PFSK-1 (cell line): ENCODE measurements around the gene MBD4.

Source experiments
- FOXP2 ChIP-seq: optimal IDR thresholded peaks from 2 replicates; pipeline ENCODE3; 2011; ENCODE audit warnings: borderline replicate concordance, control low read depth, inconsistent platforms; ENCODE audit not compliant: insufficient read depth; ENCODE audit errors: extremely low read length, extremely low read depth
- POLR2AphosphoS5 ChIP-seq: IDR thresholded peaks from 2 replicates; pipeline ENCODE4 v1.6.1; 2012; ENCODE audit warnings: low read depth, mild to moderate bottlenecking, control low read depth, low read length, moderate library complexity
- TAF1 ChIP-seq: IDR thresholded peaks from 2 replicates; pipeline ENCODE4 v1.6.1; 2012; ENCODE audit warnings: low read length, control low read depth, borderline replicate concordance; ENCODE audit not compliant: insufficient read depth
- TF ChIP-seq, protein P1 (sequence below), 2 experiments: IDR thresholded peaks; 2 replicates each; pipeline versions ENCODE4 v1.6.1 to v1.8.0; 2011 to 2012; ENCODE audit warnings: low read depth in 2 of 2, low read length in 2 of 2, control low read depth in 1 of 2, inconsistent platforms in 1 of 2, mild to moderate bottlenecking in 1 of 2, moderate library complexity in 1 of 2; ENCODE audit not compliant: insufficient read depth in 1 of 2

- TF ChIP-seq POLR2AphosphoS5 (no peak), TAF1 (no peak), FOXP2 (no peak)
- TF ChIP-seq, protein P1, sequence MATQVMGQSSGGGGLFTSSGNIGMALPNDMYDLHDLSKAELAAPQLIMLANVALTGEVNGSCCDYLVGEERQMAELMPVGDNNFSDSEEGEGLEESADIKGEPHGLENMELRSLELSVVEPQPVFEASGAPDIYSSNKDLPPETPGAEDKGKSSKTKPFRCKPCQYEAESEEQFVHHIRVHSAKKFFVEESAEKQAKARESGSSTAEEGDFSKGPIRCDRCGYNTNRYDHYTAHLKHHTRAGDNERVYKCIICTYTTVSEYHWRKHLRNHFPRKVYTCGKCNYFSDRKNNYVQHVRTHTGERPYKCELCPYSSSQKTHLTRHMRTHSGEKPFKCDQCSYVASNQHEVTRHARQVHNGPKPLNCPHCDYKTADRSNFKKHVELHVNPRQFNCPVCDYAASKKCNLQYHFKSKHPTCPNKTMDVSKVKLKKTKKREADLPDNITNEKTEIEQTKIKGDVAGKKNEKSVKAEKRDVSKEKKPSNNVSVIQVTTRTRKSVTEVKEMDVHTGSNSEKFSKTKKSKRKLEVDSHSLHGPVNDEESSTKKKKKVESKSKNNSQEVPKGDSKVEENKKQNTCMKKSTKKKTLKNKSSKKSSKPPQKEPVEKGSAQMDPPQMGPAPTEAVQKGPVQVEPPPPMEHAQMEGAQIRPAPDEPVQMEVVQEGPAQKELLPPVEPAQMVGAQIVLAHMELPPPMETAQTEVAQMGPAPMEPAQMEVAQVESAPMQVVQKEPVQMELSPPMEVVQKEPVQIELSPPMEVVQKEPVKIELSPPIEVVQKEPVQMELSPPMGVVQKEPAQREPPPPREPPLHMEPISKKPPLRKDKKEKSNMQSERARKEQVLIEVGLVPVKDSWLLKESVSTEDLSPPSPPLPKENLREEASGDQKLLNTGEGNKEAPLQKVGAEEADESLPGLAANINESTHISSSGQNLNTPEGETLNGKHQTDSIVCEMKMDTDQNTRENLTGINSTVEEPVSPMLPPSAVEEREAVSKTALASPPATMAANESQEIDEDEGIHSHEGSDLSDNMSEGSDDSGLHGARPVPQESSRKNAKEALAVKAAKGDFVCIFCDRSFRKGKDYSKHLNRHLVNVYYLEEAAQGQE (IDR thresholded peaks at IDR 0.05; ENCODE audit: insufficient read depth in 1 of 2, low read depth in 2 of 2, low read length in 2 of 2): no peak
Observed at GRCh38 chr3:129483870-129484269, 44.1 kb upstream of the MBD4 start.
